HEK293 (cell line): ENCODE results near the gene GRK5.

Experiments used
- CTCF ChIP-seq: fragments of 450-650 bp; formaldehyde crosslinking; IDR thresholded peaks from 2 replicates; pipeline ENCODE4 v1.5.1; 2016; ENCODE audit warnings: missing biosample characterization, missing genetic modification characterization
- GFI1B ChIP-seq: fragments of 450-650 bp; formaldehyde crosslinking; IDR thresholded peaks from 2 replicates; pipeline ENCODE4 v1.5.1; 2016; ENCODE audit warnings: missing biosample characterization, missing genetic modification characterization
- MYNN ChIP-seq: fragments of 450-650 bp; formaldehyde crosslinking; IDR thresholded peaks from 2 replicates; pipeline ENCODE4 v1.5.1; 2016; ENCODE audit warnings: missing biosample characterization, missing genetic modification characterization, borderline replicate concordance
- PRDM10 ChIP-seq: fragments of 450-650 bp; formaldehyde crosslinking; IDR thresholded peaks from 2 replicates; pipeline ENCODE4 v1.5.1; 2016; ENCODE audit warnings: missing biosample characterization, missing genetic modification characterization
- PRDM2 ChIP-seq: fragments of 450-650 bp; formaldehyde crosslinking; IDR thresholded peaks from 2 replicates; pipeline ENCODE4 v1.5.1; 2016; ENCODE audit warnings: missing biosample characterization, missing genetic modification characterization, borderline replicate concordance
- SCRT1 ChIP-seq: fragments of 450-650 bp; formaldehyde crosslinking; IDR thresholded peaks from 2 replicates; pipeline ENCODE4 v1.5.1; 2016; ENCODE audit warnings: missing biosample characterization, missing genetic modification characterization, borderline replicate concordance
- YY1 ChIP-seq: fragments of 450-650 bp; formaldehyde crosslinking; IDR thresholded peaks from 2 replicates; pipeline ENCODE4 v1.5.1; 2018; ENCODE audit warnings: missing biosample characterization, missing genetic modification characterization
- ZNF501 ChIP-seq: fragments of 450-650 bp; formaldehyde crosslinking; IDR thresholded peaks from 2 replicates; pipeline ENCODE4 v1.5.1; 2016; ENCODE audit warnings: missing biosample characterization, missing genetic modification characterization
- ZNF521 ChIP-seq: fragments of 450-650 bp; formaldehyde crosslinking; IDR thresholded peaks from 2 replicates; pipeline ENCODE4 v1.5.1; 2017; ENCODE audit warnings: missing biosample characterization, mild to moderate bottlenecking, missing genetic modification characterization
- ZNF544 ChIP-seq: fragments of 450-650 bp; formaldehyde crosslinking; IDR thresholded peaks from 2 replicates; pipeline ENCODE4 v1.5.0; 2017; ENCODE audit warnings: missing biosample characterization, missing genetic modification characterization
- ZNF624 ChIP-seq: fragments of 450-650 bp; formaldehyde crosslinking; IDR thresholded peaks from 2 replicates; pipeline ENCODE4 v1.5.1; 2017; ENCODE audit warnings: missing biosample characterization, missing genetic modification characterization
- ZNF830 ChIP-seq: fragments of 450-650 bp; IDR thresholded peaks from 2 replicates; pipeline ENCODE4 v1.5.0; 2018; ENCODE audit warnings: missing biosample characterization, missing genetic modification characterization, low read depth, mild to moderate bottlenecking, moderate library complexity
- ZNF843 ChIP-seq: fragments of 450-650 bp; formaldehyde crosslinking; IDR thresholded peaks from 2 replicates; pipeline ENCODE4 v1.5.1; 2016; ENCODE audit warnings: missing biosample characterization, missing genetic modification characterization

GRCh38 chr10:119197921-119198320, 9.4 kb upstream of the GRK5 start:
- TF ChIP-seq CTCF, result no peak
- TF ChIP-seq ZNF830 (tag by site-specific recombination), result no peak
- no peak for TF ChIP-seq ZNF521
- no peak for TF ChIP-seq PRDM2 (tag by site-specific recombination)
- TF ChIP-seq ZNF624 (tag by site-specific recombination), result no peak
- no peak for TF ChIP-seq ZNF501 (tag by site-specific recombination)
- no peak for TF ChIP-seq MYNN (tag by site-specific recombination)
- TF ChIP-seq ZNF544 (tag by site-specific recombination), result no peak
- no peak for TF ChIP-seq ZNF843 (tag by site-specific recombination)
- no peak for TF ChIP-seq YY1 (tag by site-specific recombination)
- no peak for TF ChIP-seq SCRT1 (tag by site-specific recombination)
- TF ChIP-seq GFI1B (tag by site-specific recombination), result no peak
- TF ChIP-seq PRDM10 (tag by site-specific recombination), result no peak
